Glutamatergic neuron (in vitro differentiated cells): ENCODE data around the gene LRRC2. TPM values are rescaled to one million over a fixed set of nuclear protein-coding genes. Genes with fewer than 3 reads are reported as not detected.
"Not testable (repeated sequence)": the region's sequence is repeated elsewhere in the genome, so short reads cannot be mapped to it uniquely, and the experiment has no call there.

Experiments used
- DNase-seq: peaks from one replicate; pipeline ENCODE4 v3.0.0; 2022
- H3K27ac Mint-ChIP-seq: one replicate; pipeline ENCODE4 v1.8.0; 2020; ENCODE audit warnings: mild to moderate bottlenecking, mixed read lengths, inconsistent platforms; ENCODE audit not compliant: unreplicated experiment
- H3K27me3 Mint-ChIP-seq: one replicate; pipeline ENCODE4 v1.8.0; 2020; ENCODE audit warnings: mild to moderate bottlenecking, moderate library complexity, mixed read lengths, inconsistent platforms; ENCODE audit not compliant: unreplicated experiment
- H3K36me3 Mint-ChIP-seq: one replicate; pipeline ENCODE4 v1.8.0; 2020; ENCODE audit warnings: mild to moderate bottlenecking, mixed read lengths, inconsistent platforms; ENCODE audit not compliant: unreplicated experiment
- H3K4me1 Mint-ChIP-seq: one replicate; pipeline ENCODE4 v1.8.0; 2020; ENCODE audit warnings: mild to moderate bottlenecking, low read depth, mixed read lengths, inconsistent platforms; ENCODE audit not compliant: unreplicated experiment
- H3K4me3 Mint-ChIP-seq: one replicate; pipeline ENCODE4 v1.8.0; 2020; ENCODE audit warnings: mild to moderate bottlenecking, mixed read lengths, inconsistent platforms; ENCODE audit not compliant: unreplicated experiment
- H3K9me3 Mint-ChIP-seq: one replicate; pipeline ENCODE4 v1.8.0; 2020; ENCODE audit warnings: mild to moderate bottlenecking, moderate library complexity, mixed read lengths, inconsistent platforms; ENCODE audit not compliant: unreplicated experiment
- total RNA-seq: library from RNA; stranded (reverse); fragmentation: NEBNext Ultra II Directional; extraction: Animal tissue kit (Norgen Biotek cat#: 25700); gene quantifications from one replicate; pipeline ENCODE4 v1.2.1, GENCODE V29; 2021; ENCODE audit not compliant: unreplicated experiment
- TF ChIP-seq, protein P1 (sequence below): fragments of 200-600 bp; sonication (generic); IDR thresholded peaks from one replicate; pipeline ENCODE4 v1.5.0; 2021; ENCODE audit not compliant: partially characterized antibody, unreplicated experiment

LRRC2 gene
- total RNA-seq, 1 donor from 2014 or later, result not detected

DNA sequence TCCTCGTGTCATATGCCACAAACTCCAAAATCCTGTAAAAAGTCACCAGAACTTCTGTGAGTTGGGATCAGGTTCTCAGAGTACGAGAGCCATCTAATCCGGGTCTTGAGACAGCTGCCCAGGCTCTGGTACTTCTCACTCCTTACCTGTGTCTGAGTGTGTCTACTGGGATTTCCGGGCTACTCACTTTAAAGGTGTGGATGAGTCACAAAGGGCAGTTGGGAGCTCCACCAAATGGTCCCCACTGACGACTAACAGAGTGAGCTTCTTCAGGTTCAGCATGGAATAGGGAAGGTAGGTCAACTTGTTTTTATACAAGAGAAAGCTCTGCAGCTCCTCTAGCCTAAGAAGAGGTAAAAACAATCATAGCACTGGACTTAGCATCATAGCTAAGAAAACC lies 38.9 kb downstream of the LRRC2 start:
- Mint-ChIP-seq H3K9me3 (no peaks in the 10 kb centered on the region), H3K4me1 (peaks cover 2% of the 10 kb centered on the region), H3K4me3 (no peak overlapping the region), H3K27me3 (no peaks in the 10 kb centered on the region), H3K36me3 (no peaks in the 10 kb centered on the region), H3K27ac (no peak overlapping the region)
- no peak for DNase-seq
- TF ChIP-seq, protein P1, sequence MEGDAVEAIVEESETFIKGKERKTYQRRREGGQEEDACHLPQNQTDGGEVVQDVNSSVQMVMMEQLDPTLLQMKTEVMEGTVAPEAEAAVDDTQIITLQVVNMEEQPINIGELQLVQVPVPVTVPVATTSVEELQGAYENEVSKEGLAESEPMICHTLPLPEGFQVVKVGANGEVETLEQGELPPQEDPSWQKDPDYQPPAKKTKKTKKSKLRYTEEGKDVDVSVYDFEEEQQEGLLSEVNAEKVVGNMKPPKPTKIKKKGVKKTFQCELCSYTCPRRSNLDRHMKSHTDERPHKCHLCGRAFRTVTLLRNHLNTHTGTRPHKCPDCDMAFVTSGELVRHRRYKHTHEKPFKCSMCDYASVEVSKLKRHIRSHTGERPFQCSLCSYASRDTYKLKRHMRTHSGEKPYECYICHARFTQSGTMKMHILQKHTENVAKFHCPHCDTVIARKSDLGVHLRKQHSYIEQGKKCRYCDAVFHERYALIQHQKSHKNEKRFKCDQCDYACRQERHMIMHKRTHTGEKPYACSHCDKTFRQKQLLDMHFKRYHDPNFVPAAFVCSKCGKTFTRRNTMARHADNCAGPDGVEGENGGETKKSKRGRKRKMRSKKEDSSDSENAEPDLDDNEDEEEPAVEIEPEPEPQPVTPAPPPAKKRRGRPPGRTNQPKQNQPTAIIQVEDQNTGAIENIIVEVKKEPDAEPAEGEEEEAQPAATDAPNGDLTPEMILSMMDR, result no peak

DNA sequence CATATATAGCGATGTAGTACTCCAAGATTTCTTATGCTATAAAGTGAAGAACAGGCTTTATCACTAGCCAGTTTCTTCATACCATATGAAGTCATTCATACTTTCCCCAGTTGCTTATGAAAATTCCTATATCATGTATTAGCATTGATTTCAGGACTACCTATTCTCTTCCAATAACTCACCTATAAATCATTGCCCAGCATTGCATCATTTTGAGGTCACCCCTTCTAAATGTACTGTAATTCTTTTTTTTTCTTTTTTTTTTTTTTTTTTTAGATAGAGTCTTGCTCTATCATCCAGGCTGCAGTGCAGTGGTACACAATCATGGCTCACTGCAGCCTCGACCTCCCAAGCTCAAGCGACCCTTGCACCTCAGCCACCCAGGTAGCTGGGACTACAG lies 41.3 kb downstream of the LRRC2 start:
- Mint-ChIP-seq H3K4me3 (no peak overlapping the region), H3K27me3 (no peaks in the 10 kb centered on the region), H3K36me3 (no peaks in the 10 kb centered on the region), H3K4me1 (peaks cover 2% of the 10 kb centered on the region), H3K27ac (no peak overlapping the region), H3K9me3 (no peaks in the 10 kb centered on the region)
- TF ChIP-seq, protein P1, result no peak
- no peak for DNase-seq

DNA sequence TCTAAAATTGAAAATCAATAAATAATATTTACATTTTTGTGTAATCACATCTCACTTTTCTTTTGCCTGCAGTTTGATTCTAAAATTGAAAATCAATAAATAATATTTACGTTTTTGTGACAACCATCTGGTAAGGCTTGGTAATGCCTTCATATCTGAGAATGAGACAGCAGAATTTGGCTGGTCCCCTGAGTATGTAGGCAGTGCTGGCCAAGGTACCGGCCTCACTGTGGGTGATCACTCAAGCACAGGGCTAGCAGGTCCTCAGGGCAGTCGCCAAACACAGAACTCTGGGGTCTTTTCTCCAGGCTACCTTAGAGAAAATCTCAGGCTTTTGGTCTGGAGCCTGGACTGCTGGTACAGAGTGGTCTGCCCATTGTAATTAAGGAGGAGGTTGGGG lies 42.1 kb downstream of the LRRC2 start:
- Mint-ChIP-seq H3K9me3 (no peaks in the 10 kb centered on the region), H3K27ac (no peak overlapping the region), H3K36me3 (no peaks in the 10 kb centered on the region), H3K27me3 (no peaks in the 10 kb centered on the region), H3K4me3 (no peak overlapping the region), H3K4me1 (peaks cover 2% of the 10 kb centered on the region)
- no peak for DNase-seq
- TF ChIP-seq, protein P1, result no peak

DNA sequence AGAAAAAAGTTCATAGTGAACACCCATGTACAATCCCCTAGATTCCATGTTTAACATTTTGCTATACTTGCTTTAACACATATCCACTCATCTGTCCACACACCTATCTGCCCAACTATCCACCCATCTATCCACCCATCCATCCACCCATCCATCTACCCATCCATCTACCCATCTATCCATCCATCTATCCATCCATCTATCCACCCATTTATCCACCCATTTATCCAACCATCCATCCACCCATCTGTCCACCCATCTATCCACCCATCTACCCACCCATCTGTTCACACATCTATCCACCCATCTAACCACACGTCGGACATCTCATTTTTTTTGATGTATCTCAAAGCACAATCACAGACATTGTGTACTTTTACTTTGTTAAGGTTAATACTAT lies 42.5 kb downstream of the LRRC2 start:
- Mint-ChIP-seq H3K4me3 (no peak overlapping the region), H3K9me3 (no peaks in the 10 kb centered on the region), H3K36me3 (no peaks in the 10 kb centered on the region), H3K4me1 (peaks cover 2% of the 10 kb centered on the region), H3K27ac (no peak overlapping the region), H3K27me3 (no peaks in the 10 kb centered on the region)
- TF ChIP-seq, protein P1, result no peak
- no peak for DNase-seq

DNA sequence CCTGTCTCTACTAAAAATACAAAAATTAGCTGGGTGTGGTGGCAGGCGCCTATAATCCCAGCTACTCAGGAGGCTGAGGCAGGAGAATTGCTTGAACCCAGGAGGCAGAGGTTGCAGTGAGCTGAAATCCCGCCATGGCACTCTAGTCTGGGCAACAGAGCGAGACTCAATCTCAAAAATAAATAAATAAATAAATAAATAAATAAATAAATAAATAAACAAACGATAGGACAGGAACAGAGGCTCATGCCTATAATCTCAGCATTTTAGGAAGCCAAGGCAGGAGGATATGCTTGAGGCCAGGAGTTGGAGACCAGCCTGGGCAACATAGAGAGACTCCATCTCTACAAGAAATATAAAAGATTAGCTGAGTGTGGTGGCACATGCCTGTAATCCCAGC lies 43.9 kb downstream of the LRRC2 start:
- H3K27me3 Mint-ChIP-seq, DNase-seq, H3K4me1 Mint-ChIP-seq, H3K4me3 Mint-ChIP-seq, H3K36me3 Mint-ChIP-seq, H3K9me3 Mint-ChIP-seq, H3K27ac Mint-ChIP-seq: not testable (repeated sequence)

DNA sequence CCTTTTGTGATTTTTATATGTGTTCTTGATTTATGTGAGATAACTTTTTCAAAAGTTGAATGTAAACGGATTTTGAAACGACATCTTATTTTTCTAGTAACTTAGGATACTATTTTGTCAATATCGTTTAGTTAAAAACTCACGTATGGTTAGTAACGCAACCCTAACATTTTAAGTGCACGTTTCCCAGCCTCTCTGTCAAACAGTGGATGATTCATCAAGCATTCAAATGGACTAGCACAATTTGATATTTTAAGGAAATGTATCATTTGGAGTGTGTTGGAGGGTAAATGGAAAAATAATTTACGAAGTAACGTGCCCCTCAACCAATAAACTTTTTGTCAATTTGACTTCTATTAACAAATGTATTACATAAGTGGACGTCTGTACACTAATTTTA lies 45.0 kb downstream of the LRRC2 start:
- no peaks in the 10 kb centered on the region for H3K36me3 Mint-ChIP-seq
- H3K27ac Mint-ChIP-seq, result no peak overlapping the region
- TF ChIP-seq, protein P1, result no peak
- peaks cover 2% of the 10 kb centered on the region for H3K4me1 Mint-ChIP-seq
- peaks cover 2% of the 10 kb centered on the region for H3K9me3 Mint-ChIP-seq
- DNase-seq, result no peak
- no peak overlapping the region for H3K4me3 Mint-ChIP-seq
- H3K27me3 Mint-ChIP-seq, result no peaks in the 10 kb centered on the region
